Measurements from ENCODE around the gene FGF22.

- no peak for TF ChIP-seq CTCF (IDR thresholded peaks at IDR 0.05)
- no peak for TF ChIP-seq ZFX (IDR thresholded peaks at IDR 0.05; ENCODE audit: borderline replicate concordance)
Measured at GRCh38 chr19:645912-646778, 6.5 kb downstream of the FGF22 start.
